Measurements from ENCODE around the gene PAM.
A peak's percentile ranks its signal among the peaks of the same experiment; 100 is the strongest.
"Not testable (repeated sequence)": the region's sequence is repeated elsewhere in the genome, so short reads cannot be mapped to it uniquely, and the experiment has no call there.

PAM gene

GRCh38 chr5:102753889-102754766 lies 977 bp upstream of the PAM start:
- no peak for DNase-seq

- peak; percentile 57 for DNase-seq
These were observed 724 bp downstream of the PAM start for GRCh38 chr5:102755686-102756371.

- no peak for DNase-seq
These were observed 3.5 kb downstream of the PAM start for GRCh38 chr5:102758576-102758975.

DNA sequence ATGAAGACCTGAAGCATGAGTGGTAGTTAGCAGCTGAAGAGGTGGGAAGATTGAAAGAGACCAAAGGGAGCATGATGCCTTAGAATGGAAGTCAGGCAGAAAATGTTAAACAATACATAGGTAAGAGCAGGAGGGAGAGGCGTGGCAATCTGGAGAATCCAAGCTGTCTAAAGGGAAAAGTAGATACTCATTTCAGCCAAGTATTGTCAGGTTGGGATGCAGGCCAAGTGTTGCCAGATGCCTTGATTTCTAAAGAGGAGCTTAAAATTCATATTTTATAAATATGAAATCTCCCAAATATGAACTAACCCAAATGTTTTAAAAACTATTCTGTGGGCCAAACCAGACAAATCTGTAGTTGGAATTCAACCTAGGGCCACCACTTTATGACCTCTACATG lies 4.2 kb downstream of the PAM start:
- no peak for DNase-seq

GRCh38 chr5:102759700-102760099 lies 4.6 kb downstream of the PAM start:
- no peak for DNase-seq

DNA sequence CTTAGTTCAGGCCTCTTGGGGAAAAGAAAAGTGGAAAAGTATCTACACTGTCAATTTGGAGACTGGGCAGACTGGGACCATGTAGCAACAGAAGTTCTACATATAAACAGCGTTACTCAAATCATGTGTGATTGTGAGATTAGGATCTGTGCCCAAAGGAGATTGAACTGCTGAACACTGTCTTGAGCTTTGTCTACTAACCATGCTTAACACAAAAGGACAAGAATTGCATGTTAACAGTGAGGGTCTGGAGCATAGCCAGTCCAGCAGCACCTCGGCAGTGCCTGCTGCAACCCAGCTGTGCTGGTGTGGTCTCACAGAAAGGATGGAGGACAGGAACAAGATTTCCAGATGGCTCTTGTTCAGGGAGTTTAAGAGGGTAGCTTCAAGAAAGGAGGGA lies 5.7 kb downstream of the PAM start:
- peak; percentile 42 for DNase-seq

DNA sequence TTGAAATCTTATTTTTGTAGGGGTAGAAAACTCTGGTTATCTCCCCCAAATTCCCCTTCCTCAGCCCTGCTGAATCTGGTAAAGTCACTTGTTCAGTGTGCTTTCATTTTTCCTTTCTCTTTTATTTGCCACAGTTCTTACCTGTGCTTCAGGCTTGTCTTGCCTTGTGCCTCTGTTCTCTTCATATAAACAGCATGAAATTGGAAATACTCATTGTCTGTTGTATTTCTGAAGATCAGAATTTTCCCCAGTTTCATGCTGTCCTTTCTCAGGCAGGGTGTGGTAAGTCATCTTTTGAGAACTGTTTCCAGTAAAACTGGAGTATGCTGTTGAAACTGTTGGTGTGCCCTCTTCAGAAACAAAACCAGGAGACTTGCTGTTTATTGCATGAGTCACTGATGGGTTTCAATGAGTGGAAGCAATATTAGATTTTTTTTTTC lies 7.0 kb downstream of the PAM start:
- DNase-seq: no peak

GRCh38 chr5:102762562-102763227 lies 7.6 kb downstream of the PAM start:
- no peak for DNase-seq

- DNase-seq: no peak
These were observed 8.6 kb downstream of the PAM start for GRCh38 chr5:102763734-102764133.

DNA sequence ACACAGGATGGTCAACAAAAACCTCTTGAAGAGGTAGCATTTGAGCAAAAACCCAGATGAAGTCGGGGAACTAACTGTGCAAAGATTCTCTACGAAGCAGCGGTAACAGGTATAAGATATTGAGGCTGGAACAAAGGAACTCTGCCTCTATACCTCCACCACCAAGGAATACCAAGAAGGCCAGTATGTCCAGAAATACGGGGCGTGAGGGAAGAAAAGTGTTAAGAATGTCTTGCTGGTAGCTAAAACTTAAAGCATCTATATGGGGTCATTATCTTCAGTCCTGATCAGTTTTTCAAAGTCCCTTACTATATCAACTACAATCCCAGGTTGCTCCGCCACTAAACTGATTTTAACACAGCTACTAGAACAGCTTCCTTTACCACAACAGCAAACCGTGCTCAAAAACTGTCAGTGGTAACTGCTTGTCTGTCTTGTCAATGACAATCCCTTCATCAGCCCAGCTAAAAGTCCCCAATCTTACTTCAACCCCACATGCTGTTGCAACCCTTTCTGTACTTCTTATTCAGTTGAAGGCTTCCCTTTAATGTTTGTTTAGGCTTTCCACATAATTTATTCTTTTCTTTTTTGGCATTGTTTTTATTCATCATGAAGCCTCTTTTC lies 9.4 kb downstream of the PAM start:
- DNase-seq: no peak

GRCh38 chr5:102765350-102765749 lies 10.2 kb downstream of the PAM start:
- no peak for DNase-seq

DNA sequence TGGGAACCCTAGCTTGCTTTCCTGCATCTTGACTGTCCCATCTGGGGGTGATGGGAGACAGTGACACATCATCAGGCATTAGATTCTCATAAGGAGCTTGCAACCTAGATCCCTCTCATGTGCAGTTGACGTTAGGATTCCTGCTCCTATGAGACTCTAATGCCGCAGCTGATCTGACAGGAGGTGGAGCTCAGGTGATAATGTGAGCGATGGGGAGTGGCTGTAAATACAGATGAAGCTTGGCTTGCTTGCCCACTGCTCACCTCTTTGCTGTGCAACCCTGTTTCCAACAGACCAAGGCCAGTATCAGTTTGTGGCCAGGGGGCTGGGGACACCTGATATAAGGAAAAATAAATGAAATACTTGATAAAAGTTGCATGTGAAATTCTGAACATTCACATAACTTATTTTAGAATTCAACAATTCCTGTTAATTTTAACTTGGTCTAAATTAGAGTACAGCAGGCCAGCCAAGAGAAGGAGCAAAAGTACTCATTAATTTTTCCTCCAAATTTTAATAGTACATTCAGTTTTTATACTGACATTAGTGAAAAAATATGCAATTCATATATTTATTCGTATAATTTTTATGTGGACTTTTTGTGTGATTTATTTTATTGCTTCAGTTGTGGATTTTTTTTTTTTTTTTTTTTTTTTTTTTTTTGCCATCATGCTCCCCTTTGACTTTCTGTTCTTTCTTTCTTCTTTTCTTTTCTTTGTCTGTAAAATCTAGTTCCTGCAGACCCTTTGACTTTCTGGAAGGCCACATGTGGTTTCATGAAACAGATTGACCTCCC lies 11.4 kb downstream of the PAM start:
- DNase-seq: no peak

DNA sequence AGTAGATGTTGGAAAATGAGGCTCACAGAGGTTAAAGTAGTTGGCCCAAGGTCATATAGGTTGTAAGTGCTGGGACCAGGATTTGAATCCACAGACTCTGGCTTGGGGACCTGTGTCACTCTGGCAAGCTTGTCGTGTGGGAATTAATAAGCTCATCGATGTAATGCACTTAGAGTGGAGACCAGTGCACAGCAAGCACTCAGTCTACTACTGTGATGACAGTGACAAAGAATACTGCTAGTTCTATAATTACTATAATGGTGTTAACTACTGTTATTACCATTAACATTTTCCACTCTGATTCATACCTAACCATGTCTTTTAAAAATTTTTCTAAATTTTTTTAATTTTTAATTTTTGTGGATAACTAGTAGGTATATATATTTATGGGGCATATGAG lies 12.8 kb downstream of the PAM start:
- no peak for DNase-seq

DNA sequence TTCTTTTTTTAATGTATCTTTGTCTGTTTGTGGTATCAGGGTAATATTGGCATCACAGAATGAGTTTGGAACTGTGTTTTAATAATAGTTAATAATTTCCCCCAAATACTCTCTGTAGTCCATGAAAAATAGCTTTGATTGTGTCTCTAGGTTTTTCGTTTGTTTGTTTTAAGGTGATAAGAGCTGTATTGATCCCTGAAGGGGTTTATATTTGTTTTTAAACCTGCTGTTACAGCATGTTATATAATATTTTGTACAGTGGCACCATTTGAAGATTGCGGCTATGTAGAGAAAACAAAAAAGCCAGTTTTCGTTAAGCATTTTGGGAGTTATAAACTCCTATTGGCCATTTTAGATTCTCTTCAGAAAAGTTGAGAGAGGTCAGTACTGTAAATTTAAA lies 15.7 kb downstream of the PAM start:
- no peak for DNase-seq

DNA sequence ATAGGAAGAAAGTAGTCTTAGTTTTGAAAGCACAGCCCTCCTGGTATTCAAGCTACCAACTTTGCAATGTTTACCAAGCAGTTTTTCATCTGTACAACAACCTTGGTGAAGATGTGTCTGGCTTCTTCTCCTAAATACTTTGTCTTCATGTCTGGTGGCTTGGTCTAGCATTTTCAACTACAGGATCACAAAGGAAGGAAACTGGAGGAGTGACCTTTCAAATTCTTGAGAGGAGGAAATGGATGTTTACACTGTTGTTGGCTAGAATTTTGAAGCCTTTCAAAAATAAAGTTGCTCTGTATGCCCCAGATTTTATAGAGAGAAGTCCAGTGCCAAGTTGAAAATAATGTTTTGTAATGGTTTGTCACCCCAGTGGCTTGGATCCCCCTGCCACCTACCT lies 16.3 kb downstream of the PAM start:
- no peak for DNase-seq

- no peak for DNase-seq
These were observed 17.2 kb downstream of the PAM start for GRCh38 chr5:102772273-102772672.

GRCh38 chr5:102773133-102773532 lies 18.0 kb downstream of the PAM start:
- no peak for DNase-seq

DNA sequence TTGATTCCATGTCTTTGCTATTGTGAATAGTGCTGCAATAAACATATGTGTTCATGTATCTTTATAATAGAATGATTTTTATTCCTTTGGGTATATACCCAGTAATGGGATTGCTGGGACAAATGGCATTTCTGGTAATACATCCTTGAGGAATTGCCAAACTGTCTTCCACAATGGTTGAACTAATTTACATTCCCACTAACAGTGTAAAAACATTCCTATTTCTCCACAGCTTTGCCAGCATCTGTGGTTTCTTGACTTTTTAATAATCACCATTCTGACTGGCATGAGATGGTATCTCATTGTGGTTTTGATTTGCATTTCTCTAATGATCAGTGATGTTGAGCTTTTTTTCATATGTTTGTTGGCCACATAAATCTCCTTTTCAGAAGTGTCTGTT lies 20.7 kb downstream of the PAM start:
- not testable (repeated sequence) for DNase-seq

DNA sequence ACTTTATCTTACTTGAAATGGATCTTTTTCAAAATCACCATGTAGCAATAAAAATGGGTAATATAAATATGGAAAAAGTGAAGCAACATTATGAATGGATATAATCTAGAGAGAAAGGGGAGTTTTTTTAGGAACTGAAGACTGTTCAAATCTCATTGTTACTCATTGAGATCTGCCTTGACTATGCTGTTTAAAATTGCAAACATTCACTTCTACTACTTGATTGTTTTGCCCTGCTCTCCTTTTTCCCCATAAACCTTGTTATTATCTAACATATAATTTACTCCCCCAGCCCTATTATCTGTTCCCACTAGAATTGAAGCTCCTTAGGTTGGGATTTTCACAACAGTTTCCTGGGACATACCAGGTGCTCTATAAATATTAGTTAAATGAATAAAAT lies 22.0 kb downstream of the PAM start:
- DNase-seq: no peak

DNA sequence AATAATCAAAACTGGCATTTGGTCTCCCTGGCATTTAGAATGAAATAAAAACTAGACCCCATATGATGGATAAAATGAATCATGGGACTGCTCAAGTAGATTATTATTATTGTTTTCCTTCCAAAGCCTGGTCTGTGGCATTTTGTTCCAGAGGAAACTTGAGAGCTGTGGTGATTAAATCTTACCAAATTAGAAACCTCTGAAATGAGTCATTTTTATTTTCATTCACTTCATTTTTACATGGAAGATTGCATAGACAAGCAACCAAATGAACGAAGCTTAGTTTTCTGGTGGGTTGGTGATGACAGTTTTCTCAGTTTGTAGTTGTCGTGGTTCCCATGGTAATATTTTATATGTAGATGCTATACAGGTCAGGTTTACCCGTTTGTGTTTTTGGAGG lies 23.4 kb downstream of the PAM start:
- DNase-seq: no peak

DNA sequence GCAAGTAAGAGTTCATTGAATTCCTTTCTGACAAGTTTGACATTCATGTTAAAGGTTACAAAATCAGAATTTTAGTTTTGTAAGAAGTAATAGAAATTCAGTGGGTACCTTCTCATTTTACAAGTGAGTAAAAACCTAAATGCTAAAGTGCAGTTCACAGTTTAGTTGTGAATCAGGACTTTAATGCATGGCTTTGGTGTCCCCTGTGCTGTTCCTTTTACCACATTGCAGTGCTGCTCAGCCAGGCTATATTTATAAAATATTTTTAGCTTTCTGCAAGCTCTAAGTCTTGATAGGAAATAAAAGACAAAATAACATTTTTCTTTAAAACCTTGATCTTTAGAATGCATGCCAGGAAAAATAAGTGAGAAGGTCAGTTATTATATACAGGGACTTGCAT lies 26.3 kb downstream of the PAM start:
- DNase-seq: no peak

DNA sequence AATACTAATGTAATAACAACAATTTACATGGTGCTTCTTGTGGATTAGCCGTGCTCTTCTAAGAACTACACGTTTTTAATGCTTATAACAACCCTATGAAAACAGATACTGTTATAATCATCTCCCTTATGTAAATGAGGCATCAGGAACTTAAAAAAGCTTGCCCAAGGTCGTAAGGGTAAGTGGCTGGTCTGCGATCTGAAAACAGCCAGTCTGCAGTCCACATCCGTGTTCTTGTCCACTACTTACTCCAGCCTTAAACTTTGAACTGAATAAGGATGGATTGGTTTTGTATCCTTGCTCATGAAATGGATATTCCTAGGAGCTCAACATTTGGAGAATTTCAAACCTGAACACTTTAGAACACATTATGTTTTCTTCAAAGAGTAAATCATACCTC lies 26.7 kb downstream of the PAM start:
- no peak for DNase-seq
